ENCODE data around the gene HIPK1. TPM values are rescaled to one million over a fixed set of nuclear protein-coding genes. Genes with fewer than 3 reads are reported as not detected.
"Not testable (repeated sequence)": the region's sequence is repeated elsewhere in the genome, so short reads cannot be mapped to it uniquely, and the experiment has no call there.

Gene HIPK1
- total RNA-seq, 1 donor from 2014 or later: 28.9 TPM

- no peak for DNase-seq (ENCODE audit: low spot score)
Observed at GRCh38 chr1:113943028-113943811, 14.1 kb downstream of the HIPK1 start.

- DNase-seq (ENCODE audit: low spot score): no peak
Observed at GRCh38 chr1:113945329-113945728, 16.2 kb downstream of the HIPK1 start.

- no peak for DNase-seq (ENCODE audit: low spot score)
Observed at GRCh38 chr1:113946112-113946511, 17.0 kb downstream of the HIPK1 start.

GRCh38 chr1:113946678-113947387 lies 17.7 kb downstream of the HIPK1 start:
- peak; percentile 55 for DNase-seq (ENCODE audit: low spot score)

- DNase-seq (ENCODE audit: low spot score): peak; percentile 18
Observed at GRCh38 chr1:113947388-113948107, 18.4 kb downstream of the HIPK1 start.

- DNase-seq (ENCODE audit: low spot score): not testable (repeated sequence)
Observed at GRCh38 chr1:113948151-113948550, 19.0 kb downstream of the HIPK1 start.

- DNase-seq (ENCODE audit: low spot score): no peak
Observed at GRCh38 chr1:113949007-113949406, 19.9 kb downstream of the HIPK1 start.

- no peak for DNase-seq (ENCODE audit: low spot score)
Observed at GRCh38 chr1:113950908-113951307, 21.8 kb downstream of the HIPK1 start.

GRCh38 chr1:113951719-113952118 lies 22.6 kb downstream of the HIPK1 start:
- DNase-seq (ENCODE audit: low spot score): no peak

GRCh38 chr1:113957984-113958383 lies 28.9 kb downstream of the HIPK1 start:
- no peak for DNase-seq (ENCODE audit: low spot score)

GRCh38 chr1:113958691-113959090 lies 29.6 kb downstream of the HIPK1 start:
- DNase-seq (ENCODE audit: low spot score): no peak

GRCh38 chr1:113963281-113963906 lies 34.3 kb downstream of the HIPK1 start:
- DNase-seq (ENCODE audit: low spot score): no peak

GRCh38 chr1:113965703-113966412 lies 36.7 kb downstream of the HIPK1 start:
- no peak for DNase-seq (ENCODE audit: low spot score)

GRCh38 chr1:113972954-113973353 lies 43.8 kb downstream of the HIPK1 start:
- no peak for DNase-seq (ENCODE audit: low spot score)

GRCh38 chr1:113975211-113975895 lies 46.2 kb downstream of the HIPK1 start:
- no peak for DNase-seq (ENCODE audit: low spot score)

- DNase-seq (ENCODE audit: low spot score): peak; percentile 49
Observed at GRCh38 chr1:113976609-113977278, 47.6 kb downstream of the HIPK1 start.

GRCh38 chr1:113977906-113978305 lies 48.8 kb downstream of the HIPK1 start:
- no peak for DNase-seq (ENCODE audit: low spot score)

GRCh38 chr1:113978863-113979702 lies 50.0 kb downstream of the HIPK1 start, which contains the start of gene OLFML3:
Gene OLFML3 (plus strand): TSS chr1:113979474. CDS start chr1:113979517, 43 bp downstream.
- DNase-seq (ENCODE audit: low spot score): peak; percentile 99

- DNase-seq (ENCODE audit: low spot score): peak; percentile 94
Observed at GRCh38 chr1:113980110-113980509, 51.0 kb downstream of the HIPK1 start.
